Stimulated activated naive CD4-positive, alpha-beta T cell treated with Interleukin-2 at 50 U/mL for 16 hours (primary cell): Measurements from ENCODE around the gene RCBTB2.
"Not testable (repeated sequence)": the region's sequence is repeated elsewhere in the genome, so short reads cannot be mapped to it uniquely, and the experiment has no call there.

Experiments used
- DNase-seq: peaks from one replicate; lab custom pipeline; 2025; lab: John Stamatoyannopoulos, UW

RCBTB2 gene

GRCh38 chr13:48532506-48533499 lies at the start of gene RCBTB2:
Gene RCBTB2 (minus strand): TSS chr13:48533080. CDS start chr13:48521939, 11,141 bp downstream.
- peak; percentile 98 for DNase-seq

GRCh38 chr13:48582084-48582483 lies 49.2 kb upstream of the RCBTB2 start:
- no peak for DNase-seq

GRCh38 chr13:48580896-48581295 lies 48.0 kb upstream of the RCBTB2 start:
- no peak for DNase-seq

DNA sequence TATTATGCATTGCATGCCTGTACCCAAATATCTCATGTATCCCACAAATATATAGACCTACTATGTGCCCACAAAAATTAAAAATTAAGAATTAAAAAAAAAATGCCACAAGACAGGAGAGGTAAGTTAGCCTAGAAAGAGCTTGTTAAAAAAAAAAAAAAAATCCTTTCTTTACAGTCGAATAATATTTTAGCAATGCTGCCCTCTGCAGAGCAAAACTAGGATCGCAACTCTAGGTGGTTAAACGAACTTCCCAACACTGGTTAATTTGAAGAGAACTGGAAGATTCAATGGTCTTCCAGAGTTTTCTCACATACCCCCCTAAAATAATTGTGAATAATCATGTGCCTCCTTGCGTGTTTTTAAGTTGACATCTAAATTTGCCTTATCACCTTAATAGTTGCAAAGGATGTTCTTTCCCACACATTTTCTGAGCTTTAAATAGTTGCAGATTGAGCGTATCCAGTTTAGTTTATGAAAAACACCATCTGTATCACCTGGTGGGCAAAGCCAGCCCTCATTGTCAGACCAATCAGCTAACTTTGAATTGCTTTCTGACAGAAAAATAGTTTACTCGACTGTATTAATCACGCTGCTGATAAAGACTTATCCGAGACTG lies 47.4 kb upstream of the RCBTB2 start:
- DNase-seq, result peak; percentile 55

GRCh38 chr13:48579919-48580180 lies 47.0 kb upstream of the RCBTB2 start:
- DNase-seq, result not testable (repeated sequence)

DNA sequence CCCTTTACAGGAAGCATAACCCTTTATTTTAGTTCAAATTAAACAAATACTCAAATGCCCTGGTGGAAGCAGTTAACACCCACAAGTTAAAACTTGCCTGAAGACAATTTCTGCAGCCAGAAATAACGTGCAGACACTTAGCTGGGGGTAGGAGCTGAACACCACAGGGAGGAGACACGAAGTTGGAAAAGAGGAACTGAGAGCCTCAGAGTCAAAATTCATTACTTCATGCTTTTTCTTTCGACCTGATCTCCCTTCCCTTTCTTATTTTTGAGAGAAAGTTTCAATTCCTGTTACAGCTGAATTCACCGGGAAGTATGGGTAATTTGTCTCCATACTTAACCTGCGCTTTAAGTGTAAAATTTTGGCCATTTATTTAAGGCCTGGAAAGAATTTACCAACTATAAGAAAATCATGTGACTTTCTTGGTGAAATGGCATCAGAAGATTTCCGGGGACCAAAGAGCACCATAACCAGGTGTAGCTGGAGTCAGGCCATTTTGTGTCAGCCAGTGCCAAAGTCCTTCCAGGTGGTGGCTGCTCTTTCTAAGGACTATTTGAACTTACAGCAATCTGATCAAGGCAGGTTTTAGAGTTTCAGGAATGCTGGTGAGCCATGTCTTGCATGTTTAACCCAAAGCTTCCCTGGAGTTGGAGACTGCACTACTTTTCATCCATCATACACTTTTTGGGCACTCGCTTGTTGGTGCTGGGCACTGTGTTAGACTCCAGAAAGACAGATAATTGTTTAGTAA lies 46.5 kb upstream of the RCBTB2 start:
- no peak for DNase-seq

GRCh38 chr13:48578516-48579164 lies 45.8 kb upstream of the RCBTB2 start:
- DNase-seq, result no peak

GRCh38 chr13:48576448-48577010 lies 43.6 kb upstream of the RCBTB2 start:
- no peak for DNase-seq

- DNase-seq, result no peak
These were observed 42.2 kb upstream of the RCBTB2 start for GRCh38 chr13:48575031-48575430.

DNA sequence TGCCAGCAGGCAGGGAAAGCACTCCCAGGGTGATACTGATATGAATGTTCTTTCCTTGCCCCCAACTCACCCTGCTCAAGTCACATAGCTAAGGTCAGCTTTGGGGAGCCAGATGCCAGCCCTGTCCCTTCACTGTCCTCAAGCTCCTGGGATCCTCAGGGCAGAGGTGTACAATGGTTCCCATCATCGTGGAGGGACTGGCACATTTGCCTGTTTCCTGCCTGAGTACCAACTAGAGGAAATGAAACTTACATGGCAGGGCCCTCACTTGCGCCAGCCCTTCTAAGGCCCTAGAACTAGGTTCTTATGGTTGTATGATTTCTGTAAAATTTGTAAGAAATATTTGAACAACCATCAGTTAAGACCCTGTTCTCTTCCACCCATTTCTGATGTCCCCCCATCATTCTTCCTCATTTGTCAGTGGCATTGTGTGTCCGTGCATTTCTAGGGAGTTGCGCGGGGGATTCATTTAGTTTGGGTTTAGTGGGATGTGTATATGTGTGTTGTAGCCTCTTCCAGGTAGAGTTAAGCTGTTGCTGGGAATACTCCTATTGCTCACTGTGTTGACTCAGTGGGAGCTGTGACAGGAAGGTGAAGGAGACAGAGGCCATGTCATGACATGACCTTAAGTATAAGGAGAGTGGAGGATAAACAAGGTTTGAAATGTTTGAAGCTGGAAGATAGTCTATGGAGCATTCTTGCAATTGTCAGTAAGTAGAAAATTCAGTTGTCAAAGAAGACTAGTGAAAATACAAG lies 41.3 kb upstream of the RCBTB2 start:
- DNase-seq, result no peak

DNA sequence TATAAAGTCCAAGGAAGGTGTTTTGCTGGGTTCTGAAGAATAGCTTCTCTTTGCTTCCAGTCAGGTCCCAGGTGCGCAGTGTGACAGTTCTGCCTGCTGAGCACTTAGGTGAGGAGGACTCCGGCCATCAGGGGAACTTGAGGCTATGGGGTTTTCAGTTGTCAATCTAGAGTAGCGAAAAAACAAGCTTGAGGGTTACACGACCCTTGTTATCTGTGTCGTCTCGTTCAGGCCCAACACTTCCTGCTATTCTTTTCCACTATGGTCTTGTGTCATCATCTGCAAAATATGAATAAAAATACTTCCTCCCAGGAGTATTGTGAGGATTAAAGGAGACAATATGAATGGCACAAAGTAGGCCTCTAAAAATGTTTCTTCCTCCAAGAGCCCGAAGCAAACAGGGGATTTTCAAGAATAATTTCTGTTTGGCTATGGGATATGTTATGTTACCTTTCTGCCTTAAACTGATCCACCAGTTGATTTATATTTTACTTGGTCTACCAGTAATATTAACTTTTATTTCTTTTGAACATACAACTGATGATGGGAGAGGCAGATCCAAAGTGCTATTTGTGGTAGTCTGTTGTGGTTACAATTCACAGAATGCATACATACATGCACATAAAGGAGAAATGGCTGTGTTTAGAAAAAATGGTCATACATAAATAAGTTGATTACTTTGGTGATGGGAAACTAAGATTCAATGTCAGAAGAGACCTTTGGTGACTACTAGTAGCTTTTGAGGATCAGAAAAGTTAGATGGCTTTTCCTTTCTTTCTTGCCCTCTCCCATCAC lies 40.5 kb upstream of the RCBTB2 start:
- DNase-seq, result no peak

GRCh38 chr13:48571126-48571913 lies 38.4 kb upstream of the RCBTB2 start:
- DNase-seq, result no peak

DNA sequence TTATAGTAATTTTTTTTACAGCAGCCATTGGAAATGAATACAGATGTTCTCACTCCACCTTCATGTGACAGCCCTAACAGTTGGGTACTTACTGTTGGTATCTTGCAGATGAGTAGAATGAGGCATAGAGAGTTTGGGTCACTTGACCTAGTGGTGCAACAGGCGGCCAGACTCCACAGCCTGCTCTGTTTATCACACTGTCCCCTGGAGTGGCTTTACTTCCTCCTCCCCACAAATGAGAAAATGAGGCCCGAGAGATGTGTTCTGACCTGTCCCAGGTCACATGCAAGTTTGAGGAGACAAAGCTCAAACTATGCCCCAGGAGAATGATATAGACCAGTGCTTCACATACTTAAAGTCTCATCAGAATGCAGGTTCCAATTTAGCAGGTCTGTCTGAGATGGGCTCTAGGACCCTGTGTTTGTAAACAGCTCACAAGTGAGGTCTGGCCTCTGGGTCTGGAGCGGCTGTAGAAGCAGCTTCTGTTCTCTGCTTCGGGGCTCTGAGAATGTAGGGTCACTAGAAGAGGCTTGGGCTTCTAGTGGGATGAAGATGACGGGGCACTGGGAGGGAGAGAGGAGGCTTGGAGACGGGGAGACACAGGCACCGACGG lies 37.4 kb upstream of the RCBTB2 start:
- no peak for DNase-seq

GRCh38 chr13:48569104-48569666 lies 36.3 kb upstream of the RCBTB2 start:
- DNase-seq, result no peak

DNA sequence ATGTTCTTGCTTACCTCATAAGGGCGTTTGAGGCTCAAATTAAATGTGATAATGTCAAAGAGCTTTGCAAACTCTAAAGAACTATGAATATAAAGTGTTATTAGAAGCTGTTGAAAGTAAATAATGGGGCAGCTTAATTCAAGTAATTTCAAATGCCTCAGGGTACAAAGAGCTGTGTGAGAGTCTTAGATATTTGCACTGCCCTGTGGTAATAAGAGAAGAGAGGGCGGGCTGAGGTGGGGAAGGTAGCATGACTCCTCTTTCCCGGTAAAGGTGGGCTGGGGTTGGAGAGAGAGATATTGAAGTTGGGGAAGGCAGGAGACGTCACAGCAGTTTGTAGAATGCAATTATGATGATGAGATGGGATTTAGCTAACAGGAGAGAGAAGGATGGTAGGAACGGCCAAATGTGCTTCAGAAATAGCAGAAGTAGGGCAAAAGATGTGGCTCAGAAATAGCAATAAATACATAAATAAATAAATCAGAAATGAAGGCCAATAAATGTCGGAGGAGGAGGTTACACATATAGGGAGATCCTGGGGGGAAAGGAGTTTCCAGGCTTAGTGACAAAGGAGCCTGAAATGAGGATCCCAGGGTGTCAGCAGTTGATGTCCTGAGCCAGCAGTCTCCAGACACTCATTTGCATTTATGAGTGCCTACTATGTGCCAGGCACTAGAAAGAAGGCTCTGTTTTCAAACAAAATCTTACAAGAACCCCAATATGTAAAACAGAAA lies 35.7 kb upstream of the RCBTB2 start:
- DNase-seq, result no peak

DNA sequence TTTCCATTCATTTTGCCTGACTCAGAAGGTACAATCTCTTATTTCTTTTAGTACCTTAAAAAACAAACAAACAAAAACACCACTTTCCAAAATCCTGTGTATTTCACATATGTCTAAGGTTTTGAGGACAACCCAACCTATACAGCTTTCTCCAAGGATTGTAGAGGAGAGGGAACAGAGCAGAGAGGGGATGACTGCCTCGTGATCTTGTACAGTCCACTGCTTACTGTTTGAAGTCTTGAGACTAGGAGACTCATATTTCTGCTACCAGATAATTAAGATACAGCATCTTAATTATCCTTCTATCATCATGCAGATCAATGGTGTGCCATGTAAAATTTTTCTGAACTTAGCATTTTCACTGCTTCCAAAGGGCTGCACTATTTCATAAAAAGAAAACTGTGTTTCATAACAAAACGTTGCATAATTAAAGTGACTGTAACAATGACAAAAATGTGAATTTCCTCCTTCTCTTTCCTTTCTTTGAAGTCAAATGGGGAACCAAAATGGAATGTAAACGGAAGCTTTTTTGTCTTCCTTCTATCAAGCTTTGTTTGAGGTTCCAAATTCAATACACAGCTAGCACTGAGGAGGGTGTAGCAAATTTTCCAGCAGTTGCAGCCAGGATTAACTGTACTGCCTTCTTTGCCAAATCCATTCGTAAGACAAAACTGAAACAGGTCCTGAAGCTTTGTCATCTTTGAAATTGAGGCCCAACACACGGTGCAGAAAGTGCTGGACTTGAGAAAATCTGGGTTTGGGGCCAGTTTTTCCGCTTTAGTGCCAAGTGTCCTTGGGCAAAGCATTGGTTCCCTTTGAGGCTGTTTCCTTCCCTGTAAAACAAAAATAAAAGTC lies 34.9 kb upstream of the RCBTB2 start:
- DNase-seq, result no peak

DNA sequence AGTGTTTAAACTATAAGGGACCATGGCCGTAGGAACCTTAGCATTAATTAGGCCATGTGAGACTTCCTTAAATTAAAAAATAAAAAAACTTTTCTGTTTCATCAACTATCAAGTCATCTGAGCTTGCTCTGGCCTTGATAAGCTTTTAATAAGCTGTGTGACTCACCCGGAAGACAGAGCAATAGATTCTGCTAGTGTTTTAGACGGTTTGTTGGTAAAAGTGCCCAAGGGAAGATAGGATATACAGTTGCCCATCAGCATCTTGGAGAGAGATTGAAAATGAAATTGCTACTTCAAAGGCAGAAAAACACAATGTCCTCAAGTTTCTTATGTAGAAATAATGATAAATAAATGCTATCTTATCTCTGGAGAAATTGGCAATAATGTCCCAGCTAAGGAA lies 31.2 kb upstream of the RCBTB2 start:
- no peak for DNase-seq
